ENCODE results near the gene RXRA.

RXRA gene

DNA sequence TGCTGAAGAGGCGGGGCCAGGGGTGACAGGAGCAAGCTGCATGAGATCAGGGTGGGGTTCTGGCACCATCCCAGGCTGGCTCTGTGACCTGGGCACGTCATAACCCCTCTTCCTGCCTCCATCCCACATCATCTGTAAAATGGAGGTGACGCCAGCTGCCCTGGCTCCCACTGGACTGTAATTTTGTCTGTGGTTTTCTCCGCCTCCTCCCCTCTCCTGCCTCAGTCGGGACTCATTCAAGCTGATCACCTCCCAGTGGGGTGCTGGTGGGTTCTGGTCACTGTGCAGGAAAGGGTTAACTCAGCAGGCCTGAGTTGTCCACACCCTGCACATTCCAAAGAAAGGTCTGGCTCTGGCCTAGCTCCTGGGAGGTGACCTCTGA is 128.2 kb downstream of the RXRA start:
- no peak for DNase-seq (ENCODE audit: low spot score)

GRCh38 chr9:134455021-134455471 is 128.8 kb downstream of the RXRA start:
- DNase-seq (ENCODE audit: low spot score) = no peak

DNA sequence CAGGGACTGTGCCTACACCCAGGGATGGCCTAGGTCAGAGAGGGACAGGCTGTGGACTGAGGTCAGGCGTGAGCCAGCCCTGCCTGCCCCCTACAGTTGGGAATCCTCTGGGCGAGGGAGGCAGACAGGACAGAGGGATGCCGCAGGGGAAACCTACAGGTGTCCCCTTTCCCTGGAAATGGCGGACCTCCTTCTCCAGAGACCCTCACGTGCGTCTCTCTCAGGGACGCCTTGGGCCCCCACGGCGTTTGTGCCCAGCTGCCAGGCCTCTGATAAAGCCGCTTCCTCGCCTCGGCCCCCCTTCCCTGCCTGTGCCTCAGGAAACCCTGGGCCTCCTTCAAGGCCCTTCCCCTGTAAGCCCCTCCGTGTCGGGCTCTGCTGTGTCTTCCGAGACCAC is 129.3 kb downstream of the RXRA start:
- DNase-seq (ENCODE audit: low spot score) = no peak

GRCh38 chr9:134455934-134456755 is 129.9 kb downstream of the RXRA start:
- no peak for DNase-seq (ENCODE audit: low spot score)

DNA sequence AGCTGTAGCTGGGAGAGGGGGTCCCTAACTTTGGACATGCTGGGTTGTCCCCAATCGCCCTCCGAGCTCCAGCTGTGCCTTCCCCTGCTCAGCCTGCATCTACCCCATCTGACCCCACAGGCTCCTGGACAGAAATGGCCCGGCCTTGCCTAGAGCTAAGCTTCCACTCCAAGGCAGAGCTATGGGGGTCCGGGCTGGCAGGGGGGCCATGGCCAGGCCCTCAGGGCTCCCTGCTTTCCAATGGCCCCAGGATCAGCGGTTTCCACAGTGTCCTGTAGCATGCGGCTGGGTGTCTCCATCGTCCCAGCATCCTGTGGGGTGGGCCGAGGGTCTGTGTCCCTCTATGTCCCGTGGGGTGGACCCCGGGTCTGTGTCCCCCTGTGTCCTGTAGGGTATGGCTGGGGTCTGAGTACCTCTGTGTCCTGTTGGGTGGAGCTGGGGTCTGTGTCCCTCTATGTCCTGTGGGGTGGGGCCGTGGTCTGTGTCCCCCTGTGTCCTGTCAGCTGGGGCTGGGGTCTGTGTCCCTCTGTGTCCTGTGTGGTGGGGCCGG is 130.6 kb downstream of the RXRA start:
- DNase-seq (ENCODE audit: low spot score) = no peak

- no peak for DNase-seq (ENCODE audit: low spot score)
Measured at GRCh38 chr9:134457321-134458206, 131.3 kb downstream of the RXRA start.

DNA sequence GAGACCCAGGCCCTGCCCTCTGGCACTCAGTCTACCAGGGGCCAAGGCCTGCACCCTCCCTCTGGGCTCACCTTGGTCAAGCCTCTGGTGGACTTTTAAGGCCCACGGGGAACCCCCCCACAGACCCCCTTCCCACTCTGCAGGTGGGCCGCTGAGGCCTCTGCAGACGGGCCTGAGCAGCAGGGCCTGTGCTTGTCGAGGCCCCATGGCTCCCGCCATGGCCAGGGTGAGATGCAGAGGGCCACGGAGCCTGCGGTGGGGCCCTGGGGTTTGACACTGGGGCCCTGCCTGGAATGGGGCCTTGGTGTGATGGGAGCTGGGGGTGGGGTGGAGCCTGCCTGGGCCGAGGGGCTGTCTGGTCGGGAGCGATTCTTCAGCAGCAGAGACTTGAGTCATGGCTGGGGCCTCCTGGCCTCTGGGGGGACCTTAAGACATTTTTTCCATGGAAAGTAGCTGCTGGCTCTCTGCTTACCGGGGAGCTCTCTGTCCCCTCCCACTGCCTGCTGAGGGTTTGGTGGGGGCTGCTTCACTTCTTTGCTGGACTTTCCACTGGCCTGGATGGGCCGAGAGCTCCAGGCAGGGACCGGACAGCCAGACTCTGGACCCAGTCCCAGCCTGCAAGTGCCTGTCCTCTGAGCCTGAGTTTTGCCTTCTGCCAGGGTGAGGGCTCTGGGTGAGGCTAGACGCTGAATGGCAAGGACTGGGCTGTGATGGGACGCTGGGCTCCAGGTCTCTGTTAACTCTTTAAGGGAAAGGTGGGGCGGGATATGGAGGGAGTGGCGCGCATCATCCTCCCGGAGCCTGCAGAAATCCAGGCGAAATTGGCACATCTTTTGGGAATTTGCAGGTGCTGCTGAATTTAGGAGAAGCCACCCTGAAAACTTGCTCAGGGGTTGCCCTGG is 132.2 kb downstream of the RXRA start:
- no peak for DNase-seq (ENCODE audit: low spot score)

- DNase-seq (ENCODE audit: low spot score) = no peak
Measured at GRCh38 chr9:134459164-134459563, 132.9 kb downstream of the RXRA start.

DNA sequence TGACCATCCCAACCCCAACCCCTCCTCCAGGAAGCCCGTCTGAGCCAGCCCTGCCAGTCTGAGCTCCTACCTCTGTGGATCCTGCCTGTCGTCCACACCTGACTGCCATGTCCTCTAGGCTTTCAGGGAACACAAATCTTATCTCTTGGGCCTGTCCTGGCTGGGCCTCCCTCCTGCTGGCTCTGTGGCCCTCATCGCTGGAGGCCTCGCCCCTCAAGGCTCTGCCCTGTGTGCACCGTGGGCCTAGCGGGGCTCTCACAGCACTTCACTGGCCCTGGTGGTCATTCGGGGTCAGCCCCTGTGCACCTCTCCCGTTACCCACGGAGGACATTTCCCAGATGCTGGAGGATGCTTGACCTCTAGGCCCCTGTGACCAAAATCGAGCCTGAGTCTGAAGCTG is 133.3 kb downstream of the RXRA start:
- DNase-seq (ENCODE audit: low spot score) = no peak

DNA sequence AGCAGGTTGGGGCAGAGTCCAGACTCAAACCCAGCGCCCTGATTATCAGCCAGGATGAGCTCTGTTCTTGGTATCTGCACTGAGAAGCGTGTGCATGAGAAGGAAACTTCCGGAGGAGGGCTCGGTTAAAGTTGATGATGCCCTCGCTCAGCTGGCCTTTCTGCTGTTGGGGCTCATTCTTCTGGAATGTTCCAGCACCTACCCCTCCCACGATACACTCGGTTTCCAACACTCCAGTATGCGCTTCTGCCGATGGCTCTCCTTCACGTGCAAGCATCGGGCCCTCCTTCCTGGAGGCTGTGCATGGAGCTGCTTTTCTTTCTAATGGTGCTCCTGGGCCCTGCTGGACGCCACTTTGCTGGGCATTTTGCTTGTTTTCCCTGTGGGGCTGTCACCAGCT is 134.0 kb downstream of the RXRA start:
- no peak for DNase-seq (ENCODE audit: low spot score)

DNA sequence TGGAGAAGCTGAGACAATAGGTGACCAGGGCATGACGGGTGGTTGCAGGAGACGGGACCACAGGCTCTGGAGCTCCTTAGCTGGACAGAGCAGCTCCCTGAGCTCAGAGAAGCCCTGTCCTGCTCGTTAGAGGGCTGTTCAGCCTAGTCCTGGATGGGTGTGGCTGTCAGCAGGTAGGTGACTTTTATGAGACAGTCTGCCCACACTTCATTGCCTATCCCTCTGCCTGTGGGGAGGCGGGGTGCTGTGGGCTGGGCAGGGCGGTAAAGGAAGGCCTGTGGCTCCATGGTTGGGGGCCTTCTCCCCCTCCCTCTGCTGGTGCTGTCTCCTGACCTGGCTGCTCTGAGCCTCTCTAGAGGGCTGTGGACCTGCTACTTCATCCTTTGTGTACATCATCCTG is 134.6 kb downstream of the RXRA start:
- no peak for DNase-seq (ENCODE audit: low spot score)

- no peak for DNase-seq (ENCODE audit: low spot score)
Measured at GRCh38 chr9:134461426-134461982, 135.2 kb downstream of the RXRA start.

DNA sequence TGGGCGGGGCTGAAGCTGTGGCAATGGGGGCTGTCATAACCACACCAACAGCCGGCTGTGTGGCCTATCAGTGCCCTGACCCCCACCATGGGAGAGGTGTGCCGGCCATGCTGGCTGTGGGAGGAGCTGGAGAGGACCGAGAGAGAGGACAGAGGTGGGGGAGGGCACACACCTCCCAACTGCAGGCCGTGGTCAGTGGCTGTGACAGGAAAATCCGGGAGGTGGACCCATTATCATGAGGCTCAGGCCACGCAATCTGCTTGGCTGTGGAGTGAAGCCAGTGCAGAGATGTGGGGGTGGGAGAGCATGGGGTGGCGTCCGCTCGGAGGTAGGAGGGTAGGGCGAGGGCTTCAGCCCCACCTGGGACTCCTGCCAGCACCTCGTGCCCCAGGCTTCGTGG is 136.1 kb downstream of the RXRA start:
- DNase-seq (ENCODE audit: low spot score) = no peak

GRCh38 chr9:134463280-134463679 is 137.0 kb downstream of the RXRA start:
- no peak for DNase-seq (ENCODE audit: low spot score)

DNA sequence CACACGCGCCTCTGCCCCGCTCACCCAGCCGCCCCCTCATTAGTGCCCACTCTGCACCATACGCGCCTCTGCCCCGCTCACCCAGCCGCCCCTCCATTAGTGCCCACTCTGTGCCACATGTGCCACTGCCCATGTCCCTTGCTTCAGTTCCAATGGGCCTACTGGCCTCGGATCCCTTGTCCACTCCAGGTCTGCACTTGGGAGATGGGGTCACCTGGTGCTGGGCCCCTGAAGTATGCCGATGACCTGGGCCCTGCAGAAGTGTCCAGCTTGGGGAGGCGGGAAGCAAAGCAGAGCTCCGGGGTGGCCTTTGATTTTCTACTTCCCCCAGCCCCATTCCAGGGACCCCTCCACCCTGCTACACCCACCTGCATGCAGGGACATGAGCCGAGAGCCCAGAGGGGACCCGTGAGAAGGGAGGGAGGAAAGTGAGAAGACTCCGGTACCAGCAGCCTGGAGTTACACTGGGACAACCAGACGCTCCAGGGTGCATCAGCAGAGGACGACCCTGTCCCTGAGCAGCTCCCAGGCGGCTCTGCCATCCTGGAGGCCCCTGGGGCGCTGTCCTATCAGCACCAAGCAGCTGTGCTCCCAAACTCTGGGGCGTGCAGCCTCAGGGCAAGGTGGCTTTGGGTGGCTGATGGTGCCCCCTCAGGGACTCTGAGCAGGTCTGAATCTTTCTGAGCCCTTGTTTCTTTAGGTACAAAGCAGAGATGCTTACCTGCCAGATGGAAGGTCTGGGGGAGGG is 140.8 kb downstream of the RXRA start:
- no peak for DNase-seq (ENCODE audit: low spot score)

DNA sequence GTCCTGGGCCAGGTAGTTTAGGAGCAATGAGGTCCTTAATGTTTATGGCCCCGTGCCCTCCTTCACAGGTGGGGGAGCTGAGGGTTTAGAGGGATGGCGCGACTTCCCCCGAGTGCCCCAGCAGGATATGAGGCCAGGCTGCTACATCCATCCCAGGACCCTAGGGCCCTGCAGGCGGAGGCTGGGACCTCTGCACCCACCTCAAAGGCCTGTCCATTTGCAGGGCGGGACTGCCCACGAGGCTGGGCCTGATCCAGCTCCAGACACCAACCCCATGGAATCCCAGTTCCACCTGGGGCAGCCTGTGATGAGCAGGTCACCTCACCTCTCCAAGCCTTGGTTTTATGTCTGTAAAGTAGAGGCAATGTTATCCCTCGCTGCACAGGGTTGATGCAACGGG is 142.1 kb downstream of the RXRA start:
- no peak for DNase-seq (ENCODE audit: low spot score)

DNA sequence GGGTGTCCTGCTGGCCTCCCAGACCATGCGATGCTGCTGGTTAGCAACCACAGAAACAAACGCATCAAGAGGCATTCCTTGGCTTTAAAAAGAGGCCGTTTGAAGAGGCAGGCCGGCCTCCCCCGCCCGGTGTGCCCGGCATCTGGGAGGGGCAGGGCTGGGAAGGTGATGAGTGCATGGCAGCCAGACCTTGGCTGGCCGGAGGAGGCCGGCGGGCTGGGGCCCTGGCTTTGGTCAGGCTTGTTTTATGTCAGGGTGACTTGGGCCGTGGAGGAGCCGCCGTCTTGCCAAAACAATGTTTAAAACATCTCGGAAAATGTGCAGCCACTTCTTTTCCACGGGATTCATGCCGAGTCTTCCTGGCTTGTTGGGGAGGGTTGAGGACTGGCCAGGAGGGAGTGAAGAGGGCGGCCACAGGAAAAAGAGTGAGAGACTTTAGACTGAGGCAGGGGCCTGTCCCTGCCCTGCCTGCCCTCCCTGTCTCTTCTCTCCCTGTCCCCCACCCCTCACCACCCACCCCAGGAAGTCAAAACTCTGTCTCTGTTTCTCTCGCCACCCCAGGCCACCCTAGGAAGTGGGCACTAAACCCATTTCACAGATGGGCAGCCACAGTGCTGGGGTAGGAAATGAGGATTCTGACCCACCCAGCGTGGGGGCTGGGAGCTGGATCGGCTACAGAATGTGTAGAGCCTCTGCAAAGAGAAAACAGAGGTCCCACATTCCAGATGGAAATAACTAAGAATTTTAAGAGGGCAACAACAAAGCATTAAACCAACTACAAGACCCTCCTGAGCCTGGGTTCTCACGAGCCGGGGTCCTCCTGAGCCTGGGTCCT is 143.0 kb downstream of the RXRA start:
- no peak for DNase-seq (ENCODE audit: low spot score)

DNA sequence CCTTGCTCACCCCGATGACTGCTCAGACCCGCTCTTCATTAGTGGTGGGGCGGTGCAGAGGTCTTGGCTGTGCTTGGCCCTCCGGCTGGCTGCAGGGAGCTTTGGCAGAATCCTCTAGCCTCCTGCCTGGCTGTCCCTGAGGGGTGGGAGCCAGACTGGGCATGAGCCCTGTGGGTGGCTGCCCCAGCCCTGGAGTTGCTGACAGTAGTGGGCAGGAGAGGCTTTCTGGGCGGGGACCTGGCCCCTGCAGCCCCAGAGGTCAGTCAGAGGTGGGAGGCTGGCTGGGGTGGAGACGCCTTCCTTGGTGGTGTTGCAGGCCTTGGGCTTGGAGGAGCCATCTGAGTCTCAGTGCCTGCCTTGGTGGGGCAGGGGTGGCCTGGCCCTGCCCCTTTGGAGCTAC is 146.0 kb downstream of the RXRA start:
- no peak for DNase-seq (ENCODE audit: low spot score)

GRCh38 chr9:134473141-134474054 is 147.1 kb downstream of the RXRA start:
- no peak for DNase-seq (ENCODE audit: low spot score)
